HCT116 (cell line): ENCODE data around the gene IDUA. TPM values are rescaled to one million over a fixed set of nuclear protein-coding genes. Genes with fewer than 3 reads are reported as not detected.
A peak's percentile ranks its signal among the peaks of the same experiment; 100 is the strongest.

Experiments used
- ATAC-seq: fragments of 200-7000 bp; cut with Tn5 transposase; 2 replicates; pipeline ENCODE4 v1.9.1; 2020; ENCODE audit warnings: mild to moderate bottlenecking, moderate library complexity
- BruUV-seq: library from RNA; stranded (reverse); fragments of 400-500 nt; replicated peaks from 2 replicates; lab custom pipeline; 2021; lab: Mats Ljungman, UMichigan
- CTCF ChIA-PET: fragments of 300-600 bp; sonication (Branson Sonifier 250); formaldehyde crosslinking; loops from one replicate; lab custom pipeline; 2021; ENCODE audit warnings: antibody characterized with exemption; lab: Charles Lee
- POLR2A ChIA-PET: fragments of 300-600, 350-600 bp; sonication (Branson Sonifier 250); formaldehyde crosslinking; loops from one replicate; lab custom pipeline; 2021; ENCODE audit warnings: antibody characterized with exemption; lab: Charles Lee
- RAD21 ChIA-PET, 2 experiments: fragments of 300-600 bp; sonication (Branson Sonifier 250); formaldehyde crosslinking; loops; one replicate each; lab custom pipeline; 2023; ENCODE audit warnings: low total read pairs in 2 of 2; ENCODE audit not compliant: uncharacterized antibody in 2 of 2, unreplicated experiment in 2 of 2, low non-redundant PET in 1 of 2; lab: Charles Lee
- DNase-seq: peaks from one replicate; pipeline ENCODE4 v3.0.0-alpha.2; 2010; ENCODE audit warnings: low read depth, low spot score
- H2AFZ ChIP-seq: fragments of 200-600 bp; shearing (Covaris generic), sonication (generic); 2 replicates; pipeline ENCODE4 v1.6.1; 2017; ENCODE audit warnings: low read depth, mixed run types, mixed read lengths, antibody characterized with exemption, low read length; ENCODE audit not compliant: poor library complexity, severe bottlenecking
- H3K27ac ChIP-seq: 2 replicates; pipeline ENCODE4 v1.5.1; 2012; ENCODE audit warnings: low read depth, low read length
- H3K27me3 ChIP-seq: fragments of 200-600 bp; sonication (generic); 2 replicates; pipeline ENCODE4 v1.6.1; 2016; ENCODE audit warnings: mixed run types, low read length, mixed read lengths; ENCODE audit not compliant: insufficient read depth
- H3K36me3 ChIP-seq, 2 experiments: fragments of 200-500 bp in 1 of 2; fragments of 200-600 bp in 1 of 2; sonication (Bioruptor generic) in 1 of 2; sonication (generic) in 1 of 2; 2 replicates each; pipeline versions ENCODE4 v1.5.1 to v1.6.1; 2014 to 2016; ENCODE audit warnings: low read length in 2 of 2, inconsistent platforms in 1 of 2, mixed read lengths in 1 of 2, mixed run types in 1 of 2; ENCODE audit not compliant: insufficient read depth in 2 of 2, control insufficient read depth in 1 of 2
- H3K4me1 ChIP-seq, 2 experiments: fragments of 200-600 bp in 1 of 2; sonication (generic) in 1 of 2; 2 replicates each; pipeline versions ENCODE4 v1.5.1 to v1.6.1; 2012 to 2017; ENCODE audit warnings: low read length in 2 of 2, inconsistent platforms in 1 of 2, mild to moderate bottlenecking in 1 of 2, mixed read lengths in 1 of 2, mixed run types in 1 of 2, moderate library complexity in 1 of 2; ENCODE audit not compliant: insufficient read depth in 2 of 2, control insufficient read depth in 1 of 2
- H3K4me2 ChIP-seq: fragments of 200-600 bp; sonication (generic); 2 replicates; pipeline ENCODE4 v1.6.1; 2017; ENCODE audit warnings: mixed run types, low read length, mixed read lengths
- H3K4me3 ChIP-seq, 2 experiments: fragments of 200-600 bp in 1 of 2; sonication (generic) in 1 of 2; replicated peaks in 1 of 2; 2 replicates each; pipeline ENCODE4 v1.5.1; 2011 to 2016; ENCODE audit warnings: low read length in 2 of 2, control low read depth in 1 of 2, low read depth in 1 of 2, mild to moderate bottlenecking in 1 of 2, mixed read lengths in 1 of 2, mixed run types in 1 of 2
- H3K79me2 ChIP-seq: fragments of 200-600 bp; sonication (generic); 2 replicates; pipeline ENCODE4 v1.6.1; 2017; ENCODE audit warnings: mild to moderate bottlenecking, mixed run types, low read length, moderate library complexity, mixed read lengths; ENCODE audit not compliant: insufficient read depth
- H3K9ac ChIP-seq: fragments of 200-600 bp; sonication (generic); 2 replicates; pipeline ENCODE4 v1.6.1; 2016; ENCODE audit warnings: low read length, mixed read lengths
- H3K9me2 ChIP-seq: fragments of 200-600 bp; sonication (generic), shearing (Covaris generic); 2 replicates; pipeline ENCODE4 v1.6.1; 2017; ENCODE audit warnings: mixed run types, mild to moderate bottlenecking, moderate library complexity; ENCODE audit not compliant: insufficient read depth
- H3K9me3 ChIP-seq, 2 experiments: fragments of 200-500 bp in 1 of 2; fragments of 200-600 bp in 1 of 2; sonication (Bioruptor generic) in 1 of 2; sonication (generic) in 1 of 2; 2 replicates each; pipeline ENCODE4 v1.6.1; 2014 to 2017; ENCODE audit warnings: low read length in 2 of 2, mixed read lengths in 2 of 2, inconsistent platforms in 1 of 2, low read depth in 1 of 2, mild to moderate bottlenecking in 1 of 2, mixed run types in 1 of 2, moderate library complexity in 1 of 2; ENCODE audit not compliant: control insufficient read depth in 1 of 2, insufficient read depth in 1 of 2
- H4K20me1 ChIP-seq: fragments of 200-600 bp; sonication (generic), shearing (Covaris generic); 2 replicates; pipeline ENCODE4 v1.6.1; 2017; ENCODE audit warnings: mixed run types, mild to moderate bottlenecking, moderate library complexity; ENCODE audit not compliant: insufficient read depth
- REST ChIP-seq: IDR thresholded peaks from 2 replicates; pipeline ENCODE4 v1.6.1; 2012; ENCODE audit warnings: low read depth
- YY1 ChIP-seq: IDR thresholded peaks from 2 replicates; pipeline ENCODE4 v1.6.1; 2011; ENCODE audit warnings: low read length, low read depth, moderate library complexity, mild to moderate bottlenecking; ENCODE audit not compliant: insufficient replicate concordance; ENCODE audit errors: extremely low read depth
- intact Hi-C: fragments of 100-400 bp; cut with micrococcal nuclease; formaldehyde crosslinking; loops from 2 replicates; pipeline ENCODE4 v1.10.0; 2022
- total RNA-seq: library from RNA; stranded (reverse); gene quantifications from one replicate; pipeline ENCODE4 v1.2.1, GENCODE V29; 2021; ENCODE audit not compliant: unreplicated experiment
- TF ChIP-seq, protein P1 (sequence below): IDR thresholded peaks from 2 replicates; pipeline ENCODE4 v1.6.1; 2012

The IDUA gene
- total RNA-seq, 1 experiment from 2014 or later = 28.2 TPM

GRCh38 chr4:970854-971520, 15.9 kb upstream of the IDUA start (continued):
- no peak for TF ChIP-seq REST
- TF ChIP-seq, protein P1, sequence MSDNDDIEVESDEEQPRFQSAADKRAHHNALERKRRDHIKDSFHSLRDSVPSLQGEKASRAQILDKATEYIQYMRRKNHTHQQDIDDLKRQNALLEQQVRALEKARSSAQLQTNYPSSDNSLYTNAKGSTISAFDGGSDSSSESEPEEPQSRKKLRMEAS = no peak

GRCh38 chr4:971666-972500, 15.0 kb upstream of the IDUA start:
- intact Hi-C loops = loop anchor here (2.0 kb wide), 1 partner anchor 15 kb away; the partner anchor contains the start of gene IDUA
- no peak for TF ChIP-seq YY1
- Histone ChIP-seq H3K27ac (peak overlapping the region; percentile 58; the same call in 1 of the 2 replicates), H3K9ac (peak overlapping the region; percentile 71), H3K27me3 (no peaks in the 10 kb centered on the region), H4K20me1 (no peaks in the 10 kb centered on the region), H2AFZ (no peak overlapping the region), H3K9me2 (no peaks in the 10 kb centered on the region), H3K4me2 (peak overlapping the region; percentile 92), H3K4me3 (peak overlapping the region; percentile 68 to 80), H3K9me3 (no peaks in the 10 kb centered on the region), H3K4me1 (peaks cover 9 to 19% of the 10 kb centered on the region in 2 experiments; a peak in 3 of 4 replicates), H3K79me2 (no peaks in the 10 kb centered on the region), H3K36me3 (no peaks in the 10 kb centered on the region)
- no peak for ATAC-seq
- DNase-seq = no peak
- CTCF ChIA-PET = no interaction called here
- RAD21 ChIA-PET = no interaction called here
- BruUV-seq = TSS peak; percentile 35
- POLR2A ChIA-PET = no interaction called here
